ENCODE data around the gene PRIM2.
"Not testable (repeated sequence)": the region's sequence is repeated elsewhere in the genome, so short reads cannot be mapped to it uniquely, and the experiment has no call there.

The PRIM2 gene

GRCh38 chr6:57368965-57369731 lies 51.7 kb downstream of the PRIM2 start:
- DNase-seq = not testable (repeated sequence)

GRCh38 chr6:57371779-57372178 lies 54.3 kb downstream of the PRIM2 start:
- DNase-seq = not testable (repeated sequence)

- not testable (repeated sequence) for DNase-seq
These were observed 57.3 kb downstream of the PRIM2 start for GRCh38 chr6:57374764-57375163.

GRCh38 chr6:57376083-57376482 lies 58.7 kb downstream of the PRIM2 start:
- not testable (repeated sequence) for DNase-seq

GRCh38 chr6:57389038-57389592 lies 71.7 kb downstream of the PRIM2 start:
- not testable (repeated sequence) for DNase-seq

- DNase-seq = not testable (repeated sequence)
These were observed 73.4 kb downstream of the PRIM2 start for GRCh38 chr6:57390818-57391217.

- DNase-seq = not testable (repeated sequence)
These were observed 74.6 kb downstream of the PRIM2 start for GRCh38 chr6:57392047-57392446.

- DNase-seq = not testable (repeated sequence)
These were observed 101.9 kb downstream of the PRIM2 start for GRCh38 chr6:57419341-57419740.

- no peak for DNase-seq
These were observed 104.1 kb downstream of the PRIM2 start for GRCh38 chr6:57421503-57421902.

- no peak for DNase-seq
These were observed 106.0 kb downstream of the PRIM2 start for GRCh38 chr6:57423468-57423867.

- not testable (repeated sequence) for DNase-seq
These were observed 114.3 kb downstream of the PRIM2 start for GRCh38 chr6:57431742-57432141.

- DNase-seq = no peak
These were observed 114.7 kb downstream of the PRIM2 start for GRCh38 chr6:57432157-57432556.

- no peak for DNase-seq
These were observed 115.7 kb downstream of the PRIM2 start for GRCh38 chr6:57432919-57433684.

GRCh38 chr6:57433790-57434189 lies 116.4 kb downstream of the PRIM2 start:
- not testable (repeated sequence) for DNase-seq

- DNase-seq = no peak
These were observed 117.5 kb downstream of the PRIM2 start for GRCh38 chr6:57434944-57435343.

- DNase-seq = no peak
These were observed 118.2 kb downstream of the PRIM2 start for GRCh38 chr6:57435475-57436160.

GRCh38 chr6:57440735-57441134 lies 123.3 kb downstream of the PRIM2 start:
- DNase-seq = not testable (repeated sequence)

- not testable (repeated sequence) for DNase-seq
These were observed 124.7 kb downstream of the PRIM2 start for GRCh38 chr6:57442133-57442532.

- DNase-seq = not testable (repeated sequence)
These were observed 125.8 kb downstream of the PRIM2 start for GRCh38 chr6:57443181-57443580.

- DNase-seq = not testable (repeated sequence)
These were observed 127.4 kb downstream of the PRIM2 start for GRCh38 chr6:57444787-57445186.

GRCh38 chr6:57445379-57445778 lies 127.9 kb downstream of the PRIM2 start:
- DNase-seq = not testable (repeated sequence)

GRCh38 chr6:57445790-57446468 lies 128.5 kb downstream of the PRIM2 start:
- DNase-seq = not testable (repeated sequence)

All from stimulated activated naive CD4-positive, alpha-beta T cell (primary cell).